Activated CD4-positive, alpha-beta T cell treated with anti-CD3 and anti-CD28 coated beads for 48 hours (primary cell): ENCODE measurements around the gene TRMT11.
"Not testable (repeated sequence)": the region's sequence is repeated elsewhere in the genome, so short reads cannot be mapped to it uniquely, and the experiment has no call there.

ENCODE experiments used
- DNase-seq: peaks from one replicate; pipeline ENCODE4 v3.0.0-alpha.2; 2020

TRMT11 gene

GRCh38 chr6:125986301-125987025 is at the start of gene TRMT11:
Gene TRMT11 (plus strand): TSS chr6:125986540. CDS start chr6:125986551, 11 bp downstream.
- peak; percentile 90 for DNase-seq

GRCh38 chr6:125939026-125939425 is 47.3 kb upstream of the TRMT11 start:
- no peak for DNase-seq

GRCh38 chr6:125939791-125940190 is 46.5 kb upstream of the TRMT11 start:
- no peak for DNase-seq

GRCh38 chr6:125940247-125941041 is 45.9 kb upstream of the TRMT11 start:
- no peak for DNase-seq

GRCh38 chr6:125942672-125943527 is 43.4 kb upstream of the TRMT11 start:
- no peak for DNase-seq

GRCh38 chr6:125943528-125944433 is 42.6 kb upstream of the TRMT11 start:
- DNase-seq = no peak

GRCh38 chr6:125944434-125944816 is 41.9 kb upstream of the TRMT11 start:
- no peak for DNase-seq

GRCh38 chr6:125944896-125945295 is 41.4 kb upstream of the TRMT11 start:
- no peak for DNase-seq

- DNase-seq = no peak
Observed at GRCh38 chr6:125945378-125946141, 40.8 kb upstream of the TRMT11 start.

- DNase-seq = no peak
Observed at GRCh38 chr6:125947615-125948014, 38.7 kb upstream of the TRMT11 start.

- DNase-seq = no peak
Observed at GRCh38 chr6:125948455-125948854, 37.9 kb upstream of the TRMT11 start.

- no peak for DNase-seq
Observed at GRCh38 chr6:125949069-125949468, 37.3 kb upstream of the TRMT11 start.

GRCh38 chr6:125950293-125950692 is 36.0 kb upstream of the TRMT11 start:
- DNase-seq = peak; percentile 38

GRCh38 chr6:125950716-125951115 is 35.6 kb upstream of the TRMT11 start:
- DNase-seq = not testable (repeated sequence)

GRCh38 chr6:125951323-125951722 is 35.0 kb upstream of the TRMT11 start:
- DNase-seq = no peak

- peak; percentile 46 for DNase-seq
Observed at GRCh38 chr6:125952764-125953501, 33.4 kb upstream of the TRMT11 start.

GRCh38 chr6:125953502-125953875 is 32.9 kb upstream of the TRMT11 start:
- DNase-seq = no peak

GRCh38 chr6:125954735-125955339 is 31.5 kb upstream of the TRMT11 start:
- no peak for DNase-seq

GRCh38 chr6:125955973-125956372 is 30.4 kb upstream of the TRMT11 start:
- no peak for DNase-seq
